Regular cardiac myocyte (primary cell): ENCODE results near the gene CIZ1. TPM values are rescaled to one million over a fixed set of nuclear protein-coding genes. Genes with fewer than 3 reads are reported as not detected.

Experiments used
- total RNA-seq: library from RNA; depleted of rRNA; stranded (reverse); fragments of >200 nt; gene quantifications from 2 replicates; pipeline ENCODE4 v1.2.3, GENCODE V29; 2014

CIZ1 gene
- 12.7 and 17.6 TPM in 2 replicates for total RNA-seq

DNA sequence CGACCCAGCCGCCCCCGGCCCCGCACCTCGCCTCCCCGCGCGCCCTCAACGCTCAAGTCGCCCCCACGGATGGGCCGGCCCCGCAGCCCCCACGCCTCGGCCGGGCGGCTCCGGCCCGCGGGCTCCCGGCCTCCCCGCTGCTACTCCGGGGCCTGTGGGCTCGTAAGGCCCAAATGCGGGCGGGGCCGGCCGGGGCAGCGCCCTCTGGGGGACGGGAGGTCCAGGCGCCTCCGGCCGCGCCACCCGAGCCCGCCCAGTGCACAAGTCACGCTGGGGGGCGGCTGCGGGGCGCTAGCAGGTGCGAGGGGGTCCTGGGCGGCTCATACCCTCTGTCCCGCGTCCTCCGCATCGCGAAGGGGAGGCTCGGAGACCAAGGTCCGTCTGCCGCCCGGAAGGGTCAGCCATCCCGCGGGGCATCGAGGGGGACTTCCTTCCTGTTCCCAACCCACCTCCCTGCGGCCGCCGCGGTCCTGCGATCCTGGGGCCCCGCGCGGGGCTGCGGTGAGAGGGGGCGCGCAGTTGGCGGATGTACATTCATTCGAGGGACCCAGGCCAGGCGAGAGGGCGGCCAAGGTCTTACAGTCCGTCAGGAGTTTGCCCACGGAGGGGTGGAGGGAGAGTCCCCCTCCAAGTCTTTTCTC lies at the start of gene CIZ1:
TSS of gene CIZ1 (minus strand) at position 167 of the 641 bp plus-strand sequence. CDS start 715 bp downstream, outside the sequence.

DNA sequence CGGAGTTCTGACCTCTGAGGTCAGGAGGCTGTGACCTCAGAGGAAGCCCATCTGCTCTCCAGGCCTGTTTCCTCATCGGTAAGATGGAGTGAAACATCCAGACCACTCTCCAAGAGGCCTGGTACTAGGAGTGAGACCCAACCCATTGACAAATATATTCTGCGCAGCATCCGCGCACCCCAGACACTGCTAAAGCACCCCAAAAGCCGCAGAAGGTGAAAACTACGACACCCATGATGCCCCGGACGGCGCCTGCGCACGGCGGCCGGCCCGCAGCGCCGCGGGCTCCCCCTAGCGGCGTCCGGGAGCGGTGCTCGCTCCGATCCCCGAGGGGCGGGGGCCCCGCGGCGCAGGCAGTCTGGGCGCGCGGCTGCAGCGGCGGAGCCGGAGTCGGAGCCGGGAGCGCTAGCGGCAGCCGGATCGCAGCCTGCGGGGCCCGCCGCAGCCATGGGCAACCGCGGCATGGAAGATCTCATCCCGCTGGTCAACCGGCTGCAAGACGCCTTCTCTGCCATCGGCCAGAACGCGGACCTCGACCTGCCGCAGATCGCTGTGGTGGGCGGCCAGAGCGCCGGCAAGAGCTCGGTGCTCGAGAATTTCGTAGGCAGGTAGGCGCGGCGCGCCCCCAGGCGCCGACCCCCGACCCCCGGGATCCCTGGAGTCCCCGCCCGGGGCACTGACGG lies 11.8 kb upstream of the CIZ1 start, which contains the start of gene DNM1:
TSS of gene DNM1 (plus strand) at position 356 of the 683 bp plus-strand sequence. CDS start at position 448, 92 bp downstream.

GRCh38 chr9:128159784-128160602 lies 31.4 kb downstream of the CIZ1 start, which contains the start of gene BBLN:
Gene BBLN (plus strand): TSS chr9:128160265. CDS start chr9:128160408, 143 bp downstream.

GRCh38 chr9:128149001-128149701 lies 42.2 kb downstream of the CIZ1 start, which contains the start of gene LCN2:
Gene LCN2 (plus strand): TSS chr9:128149453. CDS start chr9:128149526, 73 bp downstream.

GRCh38 chr9:128127568-128127989 lies 63.8 kb downstream of the CIZ1 start, which contains the start of gene PTGES2:
Gene PTGES2 (minus strand): TSS chr9:128127729. CDS start chr9:128127717, 12 bp downstream.

Other genes with a start within 250 kb of the CIZ1 start
- 2.5 and 7.3 TPM in 2 replicates for gene EEIG1, start 210.6 kb downstream of the CIZ1 start, total RNA-seq
- gene NAIF1, start 124.3 kb downstream of the CIZ1 start, total RNA-seq = 11.8 and 14.0 TPM in 2 replicates
- 12.1 and 19.4 TPM in 2 replicates for gene SLC25A25, start 123.3 kb downstream of the CIZ1 start, total RNA-seq
- 52.4 and 86.8 TPM in 2 replicates for gene PTGES2, start 63.8 kb downstream of the CIZ1 start, total RNA-seq
- not detected in 2 replicates for gene LCN2, start 42.1 kb downstream of the CIZ1 start, total RNA-seq
- gene BBLN, start 31.3 kb downstream of the CIZ1 start, total RNA-seq = 15.1 and 32.1 TPM in 2 replicates
- gene DNM1, start 11.8 kb upstream of the CIZ1 start, total RNA-seq = 0.38 and 3.1 TPM in 2 replicates
- gene GOLGA2, start 84.4 kb upstream of the CIZ1 start, total RNA-seq = 118 and 135 TPM in 2 replicates
- gene SWI5, start 84.7 kb upstream of the CIZ1 start, total RNA-seq = 20.9 and 41.6 TPM in 2 replicates
- gene TRUB2, start 130.9 kb upstream of the CIZ1 start, total RNA-seq = 9.9 and 15.7 TPM in 2 replicates
- gene COQ4, start 131.3 kb upstream of the CIZ1 start, total RNA-seq = 18.6 and 24.0 TPM in 2 replicates
- 10.7 and 25.1 TPM in 2 replicates for gene SLC27A4, start 149.0 kb upstream of the CIZ1 start, total RNA-seq
- gene URM1, start 179.8 kb upstream of the CIZ1 start, total RNA-seq = 21.4 and 32.4 TPM in 2 replicates
- 61.5 and 181 TPM in 2 replicates for gene CERCAM, start 229.3 kb upstream of the CIZ1 start, total RNA-seq